HCT116 (cell line): ENCODE measurements around the gene CFDP1. TPM values are rescaled to one million over a fixed set of nuclear protein-coding genes. Genes with fewer than 3 reads are reported as not detected.

Source experiments
- ATAC-seq: fragments of 200-7000 bp; cut with Tn5 transposase; 2 replicates; pipeline ENCODE4 v1.9.1; 2020; ENCODE audit warnings: mild to moderate bottlenecking, moderate library complexity
- BruUV-seq: library from RNA; stranded (reverse); fragments of 400-500 nt; replicated peaks from 2 replicates; lab custom pipeline; 2021; lab: Mats Ljungman, UMichigan
- CTCF ChIA-PET: fragments of 300-600 bp; sonication (Branson Sonifier 250); formaldehyde crosslinking; loops from one replicate; lab custom pipeline; 2021; ENCODE audit warnings: antibody characterized with exemption; lab: Charles Lee
- POLR2A ChIA-PET: fragments of 300-600, 350-600 bp; sonication (Branson Sonifier 250); formaldehyde crosslinking; loops from one replicate; lab custom pipeline; 2021; ENCODE audit warnings: antibody characterized with exemption; lab: Charles Lee
- RAD21 ChIA-PET, 2 experiments: fragments of 300-600 bp; sonication (Branson Sonifier 250); formaldehyde crosslinking; loops; one replicate each; lab custom pipeline; 2023; ENCODE audit warnings: low total read pairs in 2 of 2; ENCODE audit not compliant: uncharacterized antibody in 2 of 2, unreplicated experiment in 2 of 2, low non-redundant PET in 1 of 2; lab: Charles Lee
- DNase-seq: peaks from one replicate; pipeline ENCODE4 v3.0.0-alpha.2; 2010; ENCODE audit warnings: low read depth, low spot score
- H2AFZ ChIP-seq: fragments of 200-600 bp; shearing (Covaris generic), sonication (generic); 2 replicates; pipeline ENCODE4 v1.6.1; 2017; ENCODE audit warnings: low read depth, mixed run types, mixed read lengths, antibody characterized with exemption, low read length; ENCODE audit not compliant: poor library complexity, severe bottlenecking
- H3K27ac ChIP-seq: 2 replicates; pipeline ENCODE4 v1.5.1; 2012; ENCODE audit warnings: low read depth, low read length
- H3K27me3 ChIP-seq: fragments of 200-600 bp; sonication (generic); 2 replicates; pipeline ENCODE4 v1.6.1; 2016; ENCODE audit warnings: mixed run types, low read length, mixed read lengths; ENCODE audit not compliant: insufficient read depth
- H3K36me3 ChIP-seq, 2 experiments: fragments of 200-500 bp in 1 of 2; fragments of 200-600 bp in 1 of 2; sonication (Bioruptor generic) in 1 of 2; sonication (generic) in 1 of 2; 2 replicates each; pipeline versions ENCODE4 v1.5.1 to v1.6.1; 2014 to 2016; ENCODE audit warnings: low read length in 2 of 2, inconsistent platforms in 1 of 2, mixed read lengths in 1 of 2, mixed run types in 1 of 2; ENCODE audit not compliant: insufficient read depth in 2 of 2, control insufficient read depth in 1 of 2
- H3K4me1 ChIP-seq, 2 experiments: fragments of 200-600 bp in 1 of 2; sonication (generic) in 1 of 2; 2 replicates each; pipeline versions ENCODE4 v1.5.1 to v1.6.1; 2012 to 2017; ENCODE audit warnings: low read length in 2 of 2, inconsistent platforms in 1 of 2, mild to moderate bottlenecking in 1 of 2, mixed read lengths in 1 of 2, mixed run types in 1 of 2, moderate library complexity in 1 of 2; ENCODE audit not compliant: insufficient read depth in 2 of 2, control insufficient read depth in 1 of 2
- H3K4me2 ChIP-seq: fragments of 200-600 bp; sonication (generic); 2 replicates; pipeline ENCODE4 v1.6.1; 2017; ENCODE audit warnings: mixed run types, low read length, mixed read lengths
- H3K4me3 ChIP-seq, 2 experiments: fragments of 200-600 bp in 1 of 2; sonication (generic) in 1 of 2; replicated peaks in 1 of 2; 2 replicates each; pipeline ENCODE4 v1.5.1; 2011 to 2016; ENCODE audit warnings: low read length in 2 of 2, control low read depth in 1 of 2, low read depth in 1 of 2, mild to moderate bottlenecking in 1 of 2, mixed read lengths in 1 of 2, mixed run types in 1 of 2
- H3K79me2 ChIP-seq: fragments of 200-600 bp; sonication (generic); 2 replicates; pipeline ENCODE4 v1.6.1; 2017; ENCODE audit warnings: mild to moderate bottlenecking, mixed run types, low read length, moderate library complexity, mixed read lengths; ENCODE audit not compliant: insufficient read depth
- H3K9ac ChIP-seq: fragments of 200-600 bp; sonication (generic); 2 replicates; pipeline ENCODE4 v1.6.1; 2016; ENCODE audit warnings: low read length, mixed read lengths
- H3K9me2 ChIP-seq: fragments of 200-600 bp; sonication (generic), shearing (Covaris generic); 2 replicates; pipeline ENCODE4 v1.6.1; 2017; ENCODE audit warnings: mixed run types, mild to moderate bottlenecking, moderate library complexity; ENCODE audit not compliant: insufficient read depth
- H3K9me3 ChIP-seq, 2 experiments: fragments of 200-500 bp in 1 of 2; fragments of 200-600 bp in 1 of 2; sonication (Bioruptor generic) in 1 of 2; sonication (generic) in 1 of 2; 2 replicates each; pipeline ENCODE4 v1.6.1; 2014 to 2017; ENCODE audit warnings: low read length in 2 of 2, mixed read lengths in 2 of 2, inconsistent platforms in 1 of 2, low read depth in 1 of 2, mild to moderate bottlenecking in 1 of 2, mixed run types in 1 of 2, moderate library complexity in 1 of 2; ENCODE audit not compliant: control insufficient read depth in 1 of 2, insufficient read depth in 1 of 2
- H4K20me1 ChIP-seq: fragments of 200-600 bp; sonication (generic), shearing (Covaris generic); 2 replicates; pipeline ENCODE4 v1.6.1; 2017; ENCODE audit warnings: mixed run types, mild to moderate bottlenecking, moderate library complexity; ENCODE audit not compliant: insufficient read depth
- CBX3 ChIP-seq: IDR thresholded peaks from 2 replicates; pipeline ENCODE4 v1.6.1; 2012; ENCODE audit warnings: low read depth
- CEBPB ChIP-seq: IDR thresholded peaks from 2 replicates; pipeline ENCODE4 v1.6.1; 2012; ENCODE audit warnings: low read depth
- EGR1 ChIP-seq: IDR thresholded peaks from 2 replicates; pipeline ENCODE4 v1.6.1; 2012; ENCODE audit warnings: low read depth
- ELF1 ChIP-seq: IDR thresholded peaks from 2 replicates; pipeline ENCODE4 v1.6.1; 2012; ENCODE audit warnings: low read depth, borderline replicate concordance
- EZH2 ChIP-seq: fragments of 200-600 bp; sonication (generic); IDR thresholded peaks from 2 replicates; pipeline ENCODE4 v1.6.1; 2017; ENCODE audit warnings: antibody characterized with exemption, mixed run types
- JUND ChIP-seq: IDR thresholded peaks from 2 replicates; pipeline ENCODE4 v1.6.1; 2012
- POLR2AphosphoS5 ChIP-seq: IDR thresholded peaks from 2 replicates; pipeline ENCODE4 v1.6.1; 2011; ENCODE audit warnings: mild to moderate bottlenecking, low read depth, low read length, moderate library complexity
- RAD21 ChIP-seq: IDR thresholded peaks from 2 replicates; pipeline ENCODE4 v1.6.1; 2012; ENCODE audit warnings: low read depth, mild to moderate bottlenecking
- SIN3A ChIP-seq: IDR thresholded peaks from 2 replicates; pipeline ENCODE4 v1.6.1; 2012; ENCODE audit warnings: low read depth
- SP1 ChIP-seq: IDR thresholded peaks from 2 replicates; pipeline ENCODE4 v1.6.1; 2012; ENCODE audit warnings: low read depth
- SRF ChIP-seq: IDR thresholded peaks from 2 replicates; pipeline ENCODE4 v1.6.1; 2012; ENCODE audit warnings: low read depth
- TCF7L2 ChIP-seq: IDR thresholded peaks from 2 replicates; pipeline ENCODE4 v1.7.0; 2011; ENCODE audit warnings: borderline replicate concordance, inconsistent platforms; ENCODE audit not compliant: insufficient read depth, insufficient read length; ENCODE audit errors: extremely low read depth
- YY1 ChIP-seq: IDR thresholded peaks from 2 replicates; pipeline ENCODE4 v1.6.1; 2011; ENCODE audit warnings: low read length, low read depth, moderate library complexity, mild to moderate bottlenecking; ENCODE audit not compliant: insufficient replicate concordance; ENCODE audit errors: extremely low read depth
- ZBTB33 ChIP-seq: IDR thresholded peaks from 2 replicates; pipeline ENCODE4 v1.6.1; 2011; ENCODE audit warnings: mild to moderate bottlenecking, low read length, moderate library complexity; ENCODE audit not compliant: insufficient replicate concordance; ENCODE audit errors: extremely low read depth
- ZFX ChIP-seq: fragments of 450-650 bp; IDR thresholded peaks from 2 replicates; pipeline ENCODE4 v1.6.1; 2017
- intact Hi-C: fragments of 100-400 bp; cut with micrococcal nuclease; formaldehyde crosslinking; loops from 2 replicates; pipeline ENCODE4 v1.10.0; 2022
- total RNA-seq: library from RNA; stranded (reverse); gene quantifications from one replicate; pipeline ENCODE4 v1.2.1, GENCODE V29; 2021; ENCODE audit not compliant: unreplicated experiment
- TF ChIP-seq, protein P1 (sequence below): IDR thresholded peaks from 2 replicates; pipeline ENCODE4 v1.6.1; 2012; ENCODE audit warnings: low read depth
- TF ChIP-seq, protein P2 (sequence below): IDR thresholded peaks from 2 replicates; pipeline ENCODE4 v1.6.1; 2012
- TF ChIP-seq, protein P3 (sequence below), 3 experiments: fragments of 200-600 bp in 1 of 3; sonication (generic) in 1 of 3; IDR thresholded peaks in 2 of 3; conservative IDR thresholded peaks in 1 of 3; 2 replicates each; pipeline ENCODE4 v1.5.1; 2012 to 2017; ENCODE audit warnings: low read depth in 2 of 3, low read length in 2 of 3, antibody characterized with exemption in 1 of 3, borderline replicate concordance in 1 of 3, control low read depth in 1 of 3, mild to moderate bottlenecking in 1 of 3, mixed read lengths in 1 of 3, mixed run types in 1 of 3, moderate library complexity in 1 of 3; ENCODE audit not compliant: insufficient read depth in 1 of 3

Gene CFDP1
- total RNA-seq, 1 experiment from 2014 or later = 45.3 TPM

GRCh38 chr16:75387951-75388350 lies 45.4 kb downstream of the CFDP1 start:
- no TSS peak for BruUV-seq
- Histone ChIP-seq H3K79me2 (0 out of 2 replicates have a peak, but pooled peaks cover 2% of the 10 kb centered on the region), H3K4me1 (peaks cover 3 to 4% of the 10 kb centered on the region in 2 experiments; a peak in 1 of 4 replicates), H3K9me2 (no peaks in the 10 kb centered on the region), H2AFZ (no peak overlapping the region), H3K9ac (no peak overlapping the region), H3K36me3 (peaks cover 9% of the 10 kb centered on the region in 2 experiments; a peak in 1 of 4 replicates), H3K9me3 (no peaks in the 10 kb centered on the region), H3K4me2 (no peak overlapping the region), H3K4me3 (no peak overlapping the region), H4K20me1 (no peaks in the 10 kb centered on the region), H3K27me3 (no peaks in the 10 kb centered on the region), H3K27ac (no peak overlapping the region)
- no peak for TF ChIP-seq ZBTB33
- TF ChIP-seq, protein P1, sequence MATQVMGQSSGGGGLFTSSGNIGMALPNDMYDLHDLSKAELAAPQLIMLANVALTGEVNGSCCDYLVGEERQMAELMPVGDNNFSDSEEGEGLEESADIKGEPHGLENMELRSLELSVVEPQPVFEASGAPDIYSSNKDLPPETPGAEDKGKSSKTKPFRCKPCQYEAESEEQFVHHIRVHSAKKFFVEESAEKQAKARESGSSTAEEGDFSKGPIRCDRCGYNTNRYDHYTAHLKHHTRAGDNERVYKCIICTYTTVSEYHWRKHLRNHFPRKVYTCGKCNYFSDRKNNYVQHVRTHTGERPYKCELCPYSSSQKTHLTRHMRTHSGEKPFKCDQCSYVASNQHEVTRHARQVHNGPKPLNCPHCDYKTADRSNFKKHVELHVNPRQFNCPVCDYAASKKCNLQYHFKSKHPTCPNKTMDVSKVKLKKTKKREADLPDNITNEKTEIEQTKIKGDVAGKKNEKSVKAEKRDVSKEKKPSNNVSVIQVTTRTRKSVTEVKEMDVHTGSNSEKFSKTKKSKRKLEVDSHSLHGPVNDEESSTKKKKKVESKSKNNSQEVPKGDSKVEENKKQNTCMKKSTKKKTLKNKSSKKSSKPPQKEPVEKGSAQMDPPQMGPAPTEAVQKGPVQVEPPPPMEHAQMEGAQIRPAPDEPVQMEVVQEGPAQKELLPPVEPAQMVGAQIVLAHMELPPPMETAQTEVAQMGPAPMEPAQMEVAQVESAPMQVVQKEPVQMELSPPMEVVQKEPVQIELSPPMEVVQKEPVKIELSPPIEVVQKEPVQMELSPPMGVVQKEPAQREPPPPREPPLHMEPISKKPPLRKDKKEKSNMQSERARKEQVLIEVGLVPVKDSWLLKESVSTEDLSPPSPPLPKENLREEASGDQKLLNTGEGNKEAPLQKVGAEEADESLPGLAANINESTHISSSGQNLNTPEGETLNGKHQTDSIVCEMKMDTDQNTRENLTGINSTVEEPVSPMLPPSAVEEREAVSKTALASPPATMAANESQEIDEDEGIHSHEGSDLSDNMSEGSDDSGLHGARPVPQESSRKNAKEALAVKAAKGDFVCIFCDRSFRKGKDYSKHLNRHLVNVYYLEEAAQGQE = no peak
- TF ChIP-seq ELF1 = no peak
- no peak for TF ChIP-seq SP1
- no peak for TF ChIP-seq EZH2
- no peak for TF ChIP-seq YY1
- TF ChIP-seq CBX3 = no peak
- no peak for TF ChIP-seq EGR1
- no peak for TF ChIP-seq RAD21
- no peak for TF ChIP-seq JUND
- TF ChIP-seq SRF = no peak
- no peak for TF ChIP-seq SIN3A
- TF ChIP-seq, protein P2, sequence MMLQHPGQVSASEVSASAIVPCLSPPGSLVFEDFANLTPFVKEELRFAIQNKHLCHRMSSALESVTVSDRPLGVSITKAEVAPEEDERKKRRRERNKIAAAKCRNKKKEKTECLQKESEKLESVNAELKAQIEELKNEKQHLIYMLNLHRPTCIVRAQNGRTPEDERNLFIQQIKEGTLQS = no peak
- TF ChIP-seq POLR2AphosphoS5 = no peak
- TF ChIP-seq, protein P3, sequence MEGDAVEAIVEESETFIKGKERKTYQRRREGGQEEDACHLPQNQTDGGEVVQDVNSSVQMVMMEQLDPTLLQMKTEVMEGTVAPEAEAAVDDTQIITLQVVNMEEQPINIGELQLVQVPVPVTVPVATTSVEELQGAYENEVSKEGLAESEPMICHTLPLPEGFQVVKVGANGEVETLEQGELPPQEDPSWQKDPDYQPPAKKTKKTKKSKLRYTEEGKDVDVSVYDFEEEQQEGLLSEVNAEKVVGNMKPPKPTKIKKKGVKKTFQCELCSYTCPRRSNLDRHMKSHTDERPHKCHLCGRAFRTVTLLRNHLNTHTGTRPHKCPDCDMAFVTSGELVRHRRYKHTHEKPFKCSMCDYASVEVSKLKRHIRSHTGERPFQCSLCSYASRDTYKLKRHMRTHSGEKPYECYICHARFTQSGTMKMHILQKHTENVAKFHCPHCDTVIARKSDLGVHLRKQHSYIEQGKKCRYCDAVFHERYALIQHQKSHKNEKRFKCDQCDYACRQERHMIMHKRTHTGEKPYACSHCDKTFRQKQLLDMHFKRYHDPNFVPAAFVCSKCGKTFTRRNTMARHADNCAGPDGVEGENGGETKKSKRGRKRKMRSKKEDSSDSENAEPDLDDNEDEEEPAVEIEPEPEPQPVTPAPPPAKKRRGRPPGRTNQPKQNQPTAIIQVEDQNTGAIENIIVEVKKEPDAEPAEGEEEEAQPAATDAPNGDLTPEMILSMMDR (IDR thresholded peaks at IDR 0.05 in 2 of 3, conservative IDR thresholded peaks at IDR 0.05 in 1 of 3; ENCODE audit: borderline replicate concordance in 1 of 3, insufficient read depth in 1 of 3, low read depth in 2 of 3, low read length in 2 of 3) = no peak
- TF ChIP-seq ZFX = no peak
- TF ChIP-seq CEBPB = no peak
- TF ChIP-seq TCF7L2 = no peak
- POLR2A ChIA-PET = no interaction called here
- RAD21 ChIA-PET = no interaction called here
- CTCF ChIA-PET = interaction anchor here (2.1 to 3.6 kb wide), 2 partner anchors 154 to 188 kb away, joined by 15 to 41 read pairs; no protein-coding TSS in a partner anchor
- intact Hi-C loops = no loop called here
- no peak for DNase-seq
- ATAC-seq = no peak
